Measurements from ENCODE around the gene MTRF1L. TPM values are rescaled to one million over a fixed set of nuclear protein-coding genes. Genes with fewer than 3 reads are reported as not detected.

MTRF1L gene, protein sequence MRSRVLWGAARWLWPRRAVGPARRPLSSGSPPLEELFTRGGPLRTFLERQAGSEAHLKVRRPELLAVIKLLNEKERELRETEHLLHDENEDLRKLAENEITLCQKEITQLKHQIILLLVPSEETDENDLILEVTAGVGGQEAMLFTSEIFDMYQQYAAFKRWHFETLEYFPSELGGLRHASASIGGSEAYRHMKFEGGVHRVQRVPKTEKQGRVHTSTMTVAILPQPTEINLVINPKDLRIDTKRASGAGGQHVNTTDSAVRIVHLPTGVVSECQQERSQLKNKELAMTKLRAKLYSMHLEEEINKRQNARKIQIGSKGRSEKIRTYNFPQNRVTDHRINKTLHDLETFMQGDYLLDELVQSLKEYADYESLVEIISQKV
- 10 to 100 TPM; 17.9 to 22.6 TPM for total RNA-seq

DNA sequence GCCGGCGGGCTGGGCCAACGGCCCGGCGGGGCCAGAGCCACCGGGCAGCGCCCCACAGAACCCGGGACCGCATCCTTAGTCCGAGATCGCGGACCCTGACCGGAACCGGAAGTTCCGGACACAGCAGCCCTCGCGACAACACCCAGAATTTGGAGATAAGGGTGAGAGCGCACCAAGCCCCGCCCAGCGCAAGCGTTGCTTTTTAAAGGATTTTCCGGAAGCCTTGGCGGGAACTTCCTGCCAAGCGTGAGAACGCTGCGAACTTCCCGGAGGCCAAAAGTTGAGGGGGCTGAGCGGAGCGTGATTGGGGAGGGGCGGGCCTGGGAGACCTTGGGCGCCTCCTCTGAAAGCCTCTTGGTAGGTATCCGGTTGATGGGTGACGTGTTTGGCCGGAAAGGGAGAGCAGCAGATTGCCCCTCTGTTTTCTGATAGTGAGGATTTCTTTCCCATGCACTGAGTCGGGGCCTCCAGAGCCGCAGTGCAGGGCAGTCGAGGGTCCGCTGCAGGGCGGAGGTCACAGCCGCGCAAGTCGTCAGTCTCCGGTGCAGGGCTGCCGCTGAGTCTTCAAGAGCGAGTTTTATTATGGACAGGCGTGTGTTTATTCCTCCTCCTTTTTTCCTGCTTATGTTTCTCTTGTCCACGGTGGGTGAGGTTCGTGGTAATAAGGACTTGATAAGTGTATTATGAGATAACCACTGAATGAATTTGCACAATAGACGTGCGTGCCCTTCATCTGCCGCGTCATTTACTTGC, at the start of gene MTRF1L:
Gene MTRF1L, minus strand, starts transcription at position 97 of the 753 bp plus-strand sequence. Its CDS starts 24 bp downstream, at position 73.
- H3K9me3 ChIP-seq = no peaks in the 10 kb centered on the region
- H3K4me3 ChIP-seq = peak within 1 kb of the TSS; percentile 75
- H3K4me1 ChIP-seq (ENCODE audit: control insufficient read depth in 1 of 2, low read depth in 2 of 2) = peaks cover 31 to 39% of the 10 kb centered on the region in 2 donors
- TF ChIP-seq, protein P1, sequence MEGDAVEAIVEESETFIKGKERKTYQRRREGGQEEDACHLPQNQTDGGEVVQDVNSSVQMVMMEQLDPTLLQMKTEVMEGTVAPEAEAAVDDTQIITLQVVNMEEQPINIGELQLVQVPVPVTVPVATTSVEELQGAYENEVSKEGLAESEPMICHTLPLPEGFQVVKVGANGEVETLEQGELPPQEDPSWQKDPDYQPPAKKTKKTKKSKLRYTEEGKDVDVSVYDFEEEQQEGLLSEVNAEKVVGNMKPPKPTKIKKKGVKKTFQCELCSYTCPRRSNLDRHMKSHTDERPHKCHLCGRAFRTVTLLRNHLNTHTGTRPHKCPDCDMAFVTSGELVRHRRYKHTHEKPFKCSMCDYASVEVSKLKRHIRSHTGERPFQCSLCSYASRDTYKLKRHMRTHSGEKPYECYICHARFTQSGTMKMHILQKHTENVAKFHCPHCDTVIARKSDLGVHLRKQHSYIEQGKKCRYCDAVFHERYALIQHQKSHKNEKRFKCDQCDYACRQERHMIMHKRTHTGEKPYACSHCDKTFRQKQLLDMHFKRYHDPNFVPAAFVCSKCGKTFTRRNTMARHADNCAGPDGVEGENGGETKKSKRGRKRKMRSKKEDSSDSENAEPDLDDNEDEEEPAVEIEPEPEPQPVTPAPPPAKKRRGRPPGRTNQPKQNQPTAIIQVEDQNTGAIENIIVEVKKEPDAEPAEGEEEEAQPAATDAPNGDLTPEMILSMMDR (IDR thresholded peaks at IDR 0.05) = no peak
- peak; percentile 80 for DNase-seq (ENCODE audit: low spot score)
- peak within 1 kb of the TSS; percentile 82 for H3K27ac ChIP-seq
- H3K36me3 ChIP-seq = no peaks in the 10 kb centered on the region
- ATAC-seq (ENCODE audit: insufficient number of reproducible peaks, low FRiP score, low read depth) = peak; percentile 98
- no peaks in the 10 kb centered on the region for H3K27me3 ChIP-seq (replicated peaks; ENCODE audit: insufficient read depth)

DNA sequence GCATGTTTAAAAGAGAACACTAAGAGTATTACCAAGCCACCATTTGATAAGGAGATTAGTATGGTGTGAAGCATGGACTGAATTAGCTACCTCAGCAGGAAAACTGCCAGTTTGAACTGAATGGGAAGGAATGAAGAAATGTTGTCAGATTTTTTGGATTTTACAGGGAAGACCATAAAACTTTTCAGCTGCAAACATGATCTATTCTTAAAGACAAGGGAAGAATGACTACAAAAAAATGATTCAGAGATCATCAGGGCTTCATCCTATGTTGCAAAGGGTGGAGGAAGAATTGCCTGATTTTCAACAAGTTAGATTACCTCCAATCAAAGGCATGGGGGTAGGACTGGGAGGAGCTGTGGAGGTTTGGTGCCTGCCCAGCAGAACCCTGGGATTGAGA, 49.3 kb upstream of the MTRF1L start:
- H3K27me3 ChIP-seq (replicated peaks; ENCODE audit: insufficient read depth) = no peaks in the 10 kb centered on the region
- no peaks in the 10 kb centered on the region for H3K4me1 ChIP-seq (ENCODE audit: control insufficient read depth in 1 of 2, low read depth in 2 of 2)

DNA sequence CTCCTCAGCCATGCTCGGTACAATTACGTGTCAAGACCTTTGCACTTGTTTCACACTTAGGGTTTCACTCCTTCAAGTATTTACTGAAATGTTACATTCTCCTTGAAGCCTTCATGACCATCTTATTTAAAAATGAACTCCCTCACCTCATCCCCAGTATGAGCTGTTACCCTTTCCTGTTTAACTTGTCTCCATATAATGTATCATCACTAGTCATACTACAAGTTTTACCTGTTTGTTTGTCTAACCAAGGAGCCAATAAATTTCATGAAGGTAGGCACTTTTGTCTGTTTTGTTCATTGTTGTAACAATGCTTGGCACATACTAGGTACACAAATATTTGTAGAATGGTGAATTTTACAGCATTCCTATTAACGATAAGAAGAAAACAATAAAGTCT, 46.1 kb upstream of the MTRF1L start:
- no peaks in the 10 kb centered on the region for H3K27me3 ChIP-seq (replicated peaks; ENCODE audit: insufficient read depth)
- H3K4me1 ChIP-seq (ENCODE audit: control insufficient read depth in 1 of 2, low read depth in 2 of 2) = peaks cover 0 to 4% of the 10 kb centered on the region in 2 donors
- no peaks in the 10 kb centered on the region for H3K9me3 ChIP-seq
- no peak overlapping the region for H3K27ac ChIP-seq
- TF ChIP-seq, protein P1 (IDR thresholded peaks at IDR 0.05) = no peak
- H3K36me3 ChIP-seq = no peaks in the 10 kb centered on the region
- H3K4me3 ChIP-seq = no peak overlapping the region
- ATAC-seq (ENCODE audit: insufficient number of reproducible peaks, low FRiP score, low read depth) (no peak), DNase-seq (ENCODE audit: low spot score) (no peak)

More for the DNA sequence above, 49.3 kb upstream of the MTRF1L start:
- TF ChIP-seq, protein P1 (IDR thresholded peaks at IDR 0.05) = no peak
- no peak for ATAC-seq (ENCODE audit: insufficient number of reproducible peaks, low FRiP score, low read depth)
- Histone ChIP-seq H3K36me3 (no peaks in the 10 kb centered on the region), H3K27ac (no peak overlapping the region), H3K9me3 (no peaks in the 10 kb centered on the region), H3K4me3 (no peak overlapping the region)
- DNase-seq (ENCODE audit: low spot score) = no peak

DNA sequence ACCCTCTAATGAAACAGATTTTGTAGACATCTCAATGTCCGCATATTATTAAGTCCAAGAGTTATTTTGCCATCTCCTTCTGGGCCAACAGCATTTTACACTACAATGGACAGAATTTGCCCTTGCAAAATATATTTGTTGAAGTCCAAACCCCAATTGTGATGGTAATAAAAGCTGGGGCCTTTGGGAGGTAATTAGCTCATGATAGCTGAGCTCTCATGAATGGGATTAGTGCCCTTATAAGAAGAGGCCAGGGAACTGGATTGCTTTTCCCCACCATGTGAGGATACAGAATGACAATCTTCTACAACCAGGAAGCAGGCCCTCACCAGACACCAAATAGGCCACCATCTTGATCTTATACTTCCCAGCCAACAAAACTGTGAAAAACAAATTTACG, 44.9 kb upstream of the MTRF1L start:
- no peak for ATAC-seq (ENCODE audit: insufficient number of reproducible peaks, low FRiP score, low read depth)
- TF ChIP-seq, protein P1 (IDR thresholded peaks at IDR 0.05) = no peak
- no peak for DNase-seq (ENCODE audit: low spot score)
- H3K27ac ChIP-seq = no peak overlapping the region
- no peaks in the 10 kb centered on the region for H3K36me3 ChIP-seq
- no peaks in the 10 kb centered on the region for H3K27me3 ChIP-seq (replicated peaks; ENCODE audit: insufficient read depth)
- no peaks in the 10 kb centered on the region for H3K9me3 ChIP-seq
- H3K4me3 ChIP-seq = no peak overlapping the region
- H3K4me1 ChIP-seq (ENCODE audit: control insufficient read depth in 1 of 2, low read depth in 2 of 2) = peaks cover 0 to 4% of the 10 kb centered on the region in 2 donors

DNA sequence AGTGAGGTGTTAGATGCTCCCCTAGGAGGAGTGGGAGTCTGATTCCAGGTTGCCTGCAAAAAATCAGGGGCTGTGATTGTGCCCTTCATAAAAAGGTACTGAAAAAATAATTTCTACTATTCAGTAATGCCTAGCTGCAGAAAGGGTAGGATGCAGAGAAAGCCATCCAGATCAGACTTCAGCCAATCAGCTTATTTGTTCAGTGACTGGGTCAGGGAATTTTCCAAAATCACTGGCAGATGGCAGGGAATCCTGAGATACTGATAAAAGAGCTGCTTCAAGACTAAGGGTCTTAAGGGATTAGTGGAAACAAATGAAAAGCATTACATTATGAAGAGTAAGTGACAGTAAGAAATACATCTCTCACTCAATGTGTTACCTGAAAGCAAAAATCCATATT, 42.8 kb upstream of the MTRF1L start:
- TF ChIP-seq, protein P1 (IDR thresholded peaks at IDR 0.05) = no peak

More for the DNA sequence above, 42.8 kb upstream of the MTRF1L start:
- H3K36me3 ChIP-seq = no peaks in the 10 kb centered on the region
- H3K27ac ChIP-seq = no peak overlapping the region
- no peak for ATAC-seq (ENCODE audit: insufficient number of reproducible peaks, low FRiP score, low read depth)
- peaks cover 0 to 5% of the 10 kb centered on the region in 2 donors for H3K4me1 ChIP-seq (ENCODE audit: control insufficient read depth in 1 of 2, low read depth in 2 of 2)
- no peak for DNase-seq (ENCODE audit: low spot score)
- H3K9me3 ChIP-seq = no peaks in the 10 kb centered on the region
- H3K4me3 ChIP-seq = no peak overlapping the region
- H3K27me3 ChIP-seq (replicated peaks; ENCODE audit: insufficient read depth) = no peaks in the 10 kb centered on the region
